ENCODE data around the gene WDR59. TPM values are rescaled to one million over a fixed set of nuclear protein-coding genes. Genes with fewer than 3 reads are reported as not detected.

Gene WDR59
- total and polyA plus RNA-seq, 8 donors: 23.0 to 62.3 (median 31.9) TPM

DNA sequence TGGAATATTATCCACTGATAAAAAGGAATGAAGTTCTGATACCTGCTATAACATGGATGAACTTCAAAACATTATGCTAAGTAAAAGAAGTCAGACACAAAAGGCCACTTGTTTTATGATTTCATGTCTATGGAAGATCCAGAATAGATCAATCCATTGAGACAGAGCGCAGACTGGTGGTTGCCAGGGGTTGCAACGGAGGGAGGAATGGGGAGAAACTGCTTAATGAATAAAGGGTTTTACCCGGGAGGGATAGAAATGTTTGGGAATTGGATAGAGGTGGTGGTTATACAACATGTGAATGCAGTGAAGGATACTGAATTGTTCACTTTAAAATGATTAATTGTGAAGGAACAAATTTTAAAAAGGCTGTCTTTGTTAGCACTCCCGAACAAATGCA is 30.2 kb downstream of the WDR59 start:
- intact Hi-C loops (cut with DNase I): no loop called here
- no peak for TF ChIP-seq CTCF (IDR thresholded peaks at IDR 0.05)
- no peaks in the 10 kb centered on the region for H3K9me3 ChIP-seq
- no peak overlapping the region for H3K27ac ChIP-seq
- ATAC-seq (no peak), FAIRE-seq (no peak), DNase-seq (no peak)
- WGBS, 2 donors: 74 to 75% methylated on average over 4 of the region's 4 CpGs
- no peaks in the 10 kb centered on the region for H3K27me3 ChIP-seq
- H3K4me3 ChIP-seq: no peak overlapping the region
- H3K4me1 ChIP-seq: no peaks in the 10 kb centered on the region
- peaks cover 0 to 21% (median 4%) of the 10 kb centered on the region in 3 donors for H3K36me3 ChIP-seq

DNA sequence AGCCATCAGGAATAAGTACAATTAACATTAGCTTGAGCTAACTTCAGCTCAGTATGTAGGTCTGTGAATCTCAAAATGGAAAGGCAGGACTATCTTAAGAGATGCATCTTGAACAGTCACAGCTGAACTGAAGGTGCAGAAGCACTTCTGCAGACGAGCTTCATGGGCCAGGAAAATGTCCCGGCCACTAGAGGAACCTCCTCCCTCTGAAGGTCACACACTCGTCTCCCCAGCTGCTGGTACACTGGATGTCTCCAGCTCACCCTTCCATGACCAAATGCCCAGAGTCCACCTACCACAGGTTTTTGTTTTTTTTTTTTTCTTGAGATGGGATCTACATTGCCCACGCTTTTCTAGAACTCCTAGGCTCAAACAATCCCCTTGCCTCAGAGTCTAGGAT is 33.2 kb downstream of the WDR59 start:
- Histone ChIP-seq H3K9me3 (no peaks in the 10 kb centered on the region), H3K27me3 (no peaks in the 10 kb centered on the region), H3K27ac (no peak overlapping the region), H3K36me3 (peaks cover 0 to 22% (median 4%) of the 10 kb centered on the region in 3 donors), H3K4me3 (no peak overlapping the region), H3K4me1 (no peaks in the 10 kb centered on the region)
- DNase-seq (no peak), FAIRE-seq (no peak), ATAC-seq (no peak)
- WGBS, 2 donors: 61 to 66% methylated on average over 4 of the region's 4 CpGs
- intact Hi-C loops (cut with DNase I): no loop called here
- TF ChIP-seq CTCF (IDR thresholded peaks at IDR 0.05): no peak

DNA sequence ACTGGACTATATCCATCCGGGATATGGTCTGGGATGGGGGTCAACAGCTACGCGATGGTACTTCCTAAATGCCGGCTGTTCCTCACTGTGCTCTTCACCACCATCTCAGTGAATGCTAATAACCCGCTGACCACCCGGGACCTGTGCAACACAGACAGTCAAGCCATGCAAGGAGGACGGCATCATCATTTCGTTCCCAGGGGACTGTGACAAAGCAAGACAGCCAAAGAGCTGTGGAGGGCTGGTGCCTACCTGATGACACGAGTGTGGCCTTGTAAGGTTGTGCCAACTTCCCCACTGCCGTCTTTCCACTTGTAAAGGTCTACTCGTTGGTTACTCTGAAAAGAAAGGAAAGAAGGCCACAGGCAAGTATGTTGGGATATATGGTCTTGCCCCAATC is 33.7 kb downstream of the WDR59 start:
- Histone ChIP-seq H3K9me3 (no peaks in the 10 kb centered on the region), H3K4me3 (no peak overlapping the region), H3K4me1 (no peaks in the 10 kb centered on the region), H3K27me3 (no peaks in the 10 kb centered on the region), H3K36me3 (peaks cover 0 to 24% (median 4%) of the 10 kb centered on the region in 3 donors), H3K27ac (no peak overlapping the region)
- no peak for DNase-seq
- TF ChIP-seq CTCF (IDR thresholded peaks at IDR 0.05): no peak
- ATAC-seq: no peak
- FAIRE-seq: no peak
- WGBS, 2 donors: 94% methylated on average over 11 of the region's 11 CpGs
- intact Hi-C loops (cut with DNase I): no loop called here

DNA sequence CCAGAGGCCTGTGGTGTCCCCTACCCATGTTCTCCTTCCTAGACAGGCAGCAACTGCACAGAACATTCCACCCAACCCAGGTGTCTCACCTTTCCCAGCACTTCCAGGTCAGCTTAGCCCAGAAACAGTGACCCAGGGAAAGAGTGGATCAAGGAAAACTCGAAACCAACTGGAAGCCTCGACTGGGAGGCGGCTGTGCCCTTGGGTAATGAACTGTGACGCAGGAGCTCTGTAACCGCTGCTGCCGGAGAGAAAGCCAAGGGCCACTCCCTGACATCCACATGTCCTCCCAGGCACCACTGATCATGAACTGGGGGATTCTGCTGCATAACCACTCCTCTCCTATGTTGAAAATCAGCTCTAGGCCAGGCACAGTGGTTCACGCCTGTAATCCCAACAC is 34.4 kb downstream of the WDR59 start:
- no peak for ATAC-seq
- intact Hi-C loops (cut with DNase I): no loop called here
- H3K27ac ChIP-seq: no peak overlapping the region
- 93 to 95% methylated on average over 7 of the region's 7 CpGs for WGBS, 2 donors
- no peak for TF ChIP-seq CTCF (IDR thresholded peaks at IDR 0.05)
- H3K4me3 ChIP-seq: no peak overlapping the region
- FAIRE-seq: no peak
- H3K27me3 ChIP-seq: no peaks in the 10 kb centered on the region
- H3K9me3 ChIP-seq: no peaks in the 10 kb centered on the region
- H3K4me1 ChIP-seq: no peaks in the 10 kb centered on the region
- DNase-seq: no peak
- peaks cover 0 to 17% (median 4%) of the 10 kb centered on the region in 3 donors for H3K36me3 ChIP-seq

- intact Hi-C loops (cut with DNase I): no loop called here
- H3K27ac ChIP-seq: no peak overlapping the region
- DNase-seq: no peak
- 98 to 99% methylated on average over 3 of the region's 3 CpGs for WGBS, 2 donors
- H3K9me3 ChIP-seq: no peaks in the 10 kb centered on the region
- H3K27me3 ChIP-seq: no peaks in the 10 kb centered on the region
- no peak for ATAC-seq
- H3K4me1 ChIP-seq: no peaks in the 10 kb centered on the region
- TF ChIP-seq CTCF (IDR thresholded peaks at IDR 0.05): no peak
- FAIRE-seq: no peak
- H3K36me3 ChIP-seq: peaks cover 0 to 15% (median 0%) of the 10 kb centered on the region in 3 donors
- H3K4me3 ChIP-seq: no peak overlapping the region
Measured at GRCh38 chr16:74949309-74949708, 35.6 kb downstream of the WDR59 start.

All from pancreas (tissue), 10 donors.